A673 (cell line): Measurements from ENCODE around the gene CXCL9. TPM values are rescaled to one million over a fixed set of nuclear protein-coding genes. Genes with fewer than 3 reads are reported as not detected.

ENCODE experiments used
- BruUV-seq: library from RNA; stranded (reverse); fragments of 400-500 nt; replicated peaks from 2 replicates; lab custom pipeline; 2021; lab: Mats Ljungman, UMichigan
- CTCF ChIA-PET: fragments of 300-600 bp; sonication (Branson Sonifier 250); formaldehyde crosslinking; loops from one replicate; lab custom pipeline; 2022; ENCODE audit warnings: antibody characterized with exemption; lab: Charles Lee
- POLR2A ChIA-PET: fragments of 300-600 bp; sonication (Branson Sonifier 250); formaldehyde crosslinking; loops from one replicate; lab custom pipeline; 2022; ENCODE audit warnings: antibody characterized with exemption; ENCODE audit not compliant: low non-redundant PET; lab: Charles Lee
- DNase-seq: peaks from one replicate; pipeline ENCODE4 v3.0.0-alpha.2; 2015; ENCODE audit warnings: low spot score
- H3K27ac ChIP-seq: fragments of 200-600 bp; sonication (generic); 2 replicates; pipeline ENCODE4 v1.5.1; 2016; ENCODE audit warnings: mixed run types, low read depth, mild to moderate bottlenecking, mixed read lengths, antibody characterized with exemption, low read length; ENCODE audit not compliant: poor library complexity, severe bottlenecking
- H3K27me3 ChIP-seq: fragments of 200-600 bp; sonication (generic); replicated peaks from 2 replicates; pipeline ENCODE4 v1.6.1; 2017; ENCODE audit warnings: mixed run types, low read depth, mild to moderate bottlenecking, mixed read lengths, antibody characterized with exemption, low read length; ENCODE audit not compliant: insufficient read depth, poor library complexity
- H3K36me3 ChIP-seq: fragments of 200-600 bp; sonication (generic); 2 replicates; pipeline ENCODE4 v1.6.1; 2016; ENCODE audit warnings: mixed run types, mild to moderate bottlenecking, mixed read lengths, antibody characterized with exemption, low read length; ENCODE audit not compliant: insufficient read depth, poor library complexity, severe bottlenecking
- H3K4me1 ChIP-seq: fragments of 200-600 bp; sonication (generic); 2 replicates; pipeline ENCODE4 v1.6.1; 2017; ENCODE audit warnings: mixed run types, mild to moderate bottlenecking, mixed read lengths, antibody characterized with exemption, low read length; ENCODE audit not compliant: insufficient read depth, poor library complexity, severe bottlenecking
- H3K4me3 ChIP-seq: fragments of 200-600 bp; sonication (generic); 2 replicates; pipeline ENCODE4 v1.5.1; 2016; ENCODE audit warnings: low read depth, mixed run types, mild to moderate bottlenecking, mixed read lengths, low read length; ENCODE audit not compliant: poor library complexity, severe bottlenecking
- H3K9me3 ChIP-seq: fragments of 200-600 bp; sonication (generic); 2 replicates; pipeline ENCODE4 v1.6.1; 2016; ENCODE audit warnings: mixed run types, low read depth, mild to moderate bottlenecking, mixed read lengths, antibody characterized with exemption, low read length; ENCODE audit not compliant: poor library complexity, severe bottlenecking
- EZH2 ChIP-seq: fragments of 200-600 bp; sonication (generic); IDR thresholded peaks from 2 replicates; pipeline ENCODE4 v1.6.1; 2017; ENCODE audit warnings: borderline replicate concordance, low read depth, mild to moderate bottlenecking, mixed read lengths, antibody characterized with exemption, low read length; ENCODE audit not compliant: poor library complexity, severe bottlenecking
- intact Hi-C: fragments of 100-400 bp; cut with micrococcal nuclease; formaldehyde crosslinking; loops from one replicate; pipeline ENCODE4 v1.10.0; 2022; ENCODE audit not compliant: unreplicated experiment
- total RNA-seq: library from RNA; stranded (reverse); gene quantifications from 2 replicates; pipeline ENCODE4 v1.2.3, GENCODE V29; 2021
- TF ChIP-seq, protein P1 (sequence below): fragments of 300-800, 200-600 bp; sonication (generic); conservative IDR thresholded peaks from 2 replicates; pipeline ENCODE4 v1.5.1; 2017; ENCODE audit warnings: low read depth, mild to moderate bottlenecking, antibody characterized with exemption, low read length, moderate library complexity, mixed read lengths

Gene CXCL9
- total RNA-seq, 1 experiment from 2014 or later = not detected

DNA sequence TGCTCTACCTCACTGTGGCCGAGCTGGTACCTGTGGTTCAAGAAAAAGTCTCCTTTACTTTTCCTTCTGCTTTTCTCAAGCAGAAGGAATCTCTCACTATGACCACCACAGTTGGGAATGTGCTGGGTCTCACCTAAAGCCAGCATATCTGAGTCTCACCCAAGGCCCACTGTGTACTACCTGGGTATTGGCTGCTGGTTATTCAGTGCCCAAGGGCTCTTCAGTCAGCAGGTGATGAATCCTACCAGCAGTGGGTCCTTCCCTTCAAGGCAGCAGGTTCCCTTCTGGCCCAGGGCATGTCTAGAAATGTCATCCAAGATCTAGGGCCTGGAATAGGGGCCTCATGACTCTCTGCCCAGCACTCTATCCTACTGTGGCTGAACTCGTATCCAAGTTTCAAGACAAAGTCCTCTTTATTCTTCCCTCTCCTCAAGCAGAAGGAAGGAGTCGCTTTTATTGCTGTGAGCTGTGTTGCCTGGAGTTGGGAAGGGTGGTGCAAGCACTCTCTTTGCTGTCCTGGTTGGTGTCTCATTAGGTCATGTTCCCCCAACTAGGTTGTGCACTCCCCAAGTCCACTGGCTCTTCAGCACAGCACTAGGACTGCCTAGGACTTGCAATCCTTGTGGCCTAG, 9.9 kb upstream of the CXCL9 start:
- TF ChIP-seq EZH2 = no peak
- TF ChIP-seq, protein P1, sequence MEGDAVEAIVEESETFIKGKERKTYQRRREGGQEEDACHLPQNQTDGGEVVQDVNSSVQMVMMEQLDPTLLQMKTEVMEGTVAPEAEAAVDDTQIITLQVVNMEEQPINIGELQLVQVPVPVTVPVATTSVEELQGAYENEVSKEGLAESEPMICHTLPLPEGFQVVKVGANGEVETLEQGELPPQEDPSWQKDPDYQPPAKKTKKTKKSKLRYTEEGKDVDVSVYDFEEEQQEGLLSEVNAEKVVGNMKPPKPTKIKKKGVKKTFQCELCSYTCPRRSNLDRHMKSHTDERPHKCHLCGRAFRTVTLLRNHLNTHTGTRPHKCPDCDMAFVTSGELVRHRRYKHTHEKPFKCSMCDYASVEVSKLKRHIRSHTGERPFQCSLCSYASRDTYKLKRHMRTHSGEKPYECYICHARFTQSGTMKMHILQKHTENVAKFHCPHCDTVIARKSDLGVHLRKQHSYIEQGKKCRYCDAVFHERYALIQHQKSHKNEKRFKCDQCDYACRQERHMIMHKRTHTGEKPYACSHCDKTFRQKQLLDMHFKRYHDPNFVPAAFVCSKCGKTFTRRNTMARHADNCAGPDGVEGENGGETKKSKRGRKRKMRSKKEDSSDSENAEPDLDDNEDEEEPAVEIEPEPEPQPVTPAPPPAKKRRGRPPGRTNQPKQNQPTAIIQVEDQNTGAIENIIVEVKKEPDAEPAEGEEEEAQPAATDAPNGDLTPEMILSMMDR = no peak
- Histone ChIP-seq H3K36me3 (no peaks in the 10 kb centered on the region), H3K4me3 (no peak overlapping the region), H3K27me3 (no peaks in the 10 kb centered on the region), H3K27ac (no peak overlapping the region), H3K4me1 (peaks cover 6% of the 10 kb centered on the region), H3K9me3 (no peaks in the 10 kb centered on the region)
- DNase-seq = no peak
- intact Hi-C loops = no loop called here
- ChIA-PET CTCF (no interaction called here), POLR2A (no interaction called here)
- BruUV-seq = no TSS peak

DNA sequence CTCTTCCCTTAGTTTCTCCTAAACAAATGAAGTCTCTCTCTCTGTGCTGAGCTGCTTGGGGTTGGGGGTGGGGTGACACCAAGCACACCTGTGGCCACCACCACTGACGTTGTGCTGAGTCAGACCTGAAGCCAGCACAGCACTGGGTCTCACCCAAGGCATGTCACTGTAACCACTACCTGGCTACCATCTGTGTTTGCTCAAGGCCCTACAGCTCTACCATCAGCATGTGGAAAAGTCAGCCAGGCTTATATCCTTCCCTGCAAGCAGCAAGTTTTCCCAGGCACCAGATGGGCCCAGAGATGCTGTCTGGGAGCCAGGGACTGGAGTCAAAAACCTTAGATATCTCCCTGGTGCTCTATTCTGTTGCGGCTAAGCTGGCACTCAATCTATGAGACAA, 9.1 kb upstream of the CXCL9 start:
- ChIA-PET POLR2A (no interaction called here), CTCF (no interaction called here)
- intact Hi-C loops = no loop called here

DNA sequence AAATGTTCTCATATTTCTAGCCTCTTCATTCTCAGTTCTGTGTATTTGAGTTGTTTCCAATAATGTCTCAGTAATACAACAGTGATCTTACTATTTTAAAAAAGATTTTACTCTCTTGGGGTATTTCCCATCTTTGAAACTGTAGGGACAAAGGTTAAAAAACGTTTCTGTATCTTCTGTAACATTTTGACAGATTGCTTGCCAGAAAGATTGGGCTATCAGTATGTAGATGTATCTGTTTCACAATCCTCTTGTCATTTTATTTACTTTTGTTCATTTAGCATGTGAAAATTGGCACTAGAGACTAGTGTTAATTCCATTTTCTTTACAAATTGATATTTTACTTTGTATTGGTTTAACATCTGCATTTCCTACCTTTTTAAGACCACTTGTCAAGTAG, 6.2 kb upstream of the CXCL9 start:
- ChIA-PET POLR2A (no interaction called here), CTCF (no interaction called here)
- no TSS peak for BruUV-seq
- no peaks in the 10 kb centered on the region for H3K27me3 ChIP-seq
- no peaks in the 10 kb centered on the region for H3K9me3 ChIP-seq
- H3K4me3 ChIP-seq = no peak overlapping the region
- H3K4me1 ChIP-seq = peaks cover 15% of the 10 kb centered on the region
- H3K27ac ChIP-seq = no peak overlapping the region
- TF ChIP-seq EZH2 = no peak
- TF ChIP-seq, protein P1 = no peak
- intact Hi-C loops = no loop called here
- no peak for DNase-seq
- H3K36me3 ChIP-seq = no peaks in the 10 kb centered on the region

More for the DNA sequence above, 9.1 kb upstream of the CXCL9 start:
- TF ChIP-seq EZH2 = no peak
- TF ChIP-seq, protein P1 = no peak
- Histone ChIP-seq H3K36me3 (no peaks in the 10 kb centered on the region), H3K27ac (no peak overlapping the region), H3K4me3 (no peak overlapping the region), H3K9me3 (no peaks in the 10 kb centered on the region), H3K27me3 (no peaks in the 10 kb centered on the region), H3K4me1 (peaks cover 14% of the 10 kb centered on the region)
- BruUV-seq = no TSS peak
- no peak for DNase-seq
